HG02623 (cell line): ENCODE data around the gene ZP3.
"Not testable (repeated sequence)": the region's sequence is repeated elsewhere in the genome, so short reads cannot be mapped to it uniquely, and the experiment has no call there.

Experiments used
- ATAC-seq: cut with Tn5 transposase; IDR thresholded peaks from one replicate; pipeline ENCODE4 v1.9.1; 2021; ENCODE audit warnings: moderate library complexity; ENCODE audit not compliant: unreplicated experiment

ZP3 gene

GRCh38 chr7:76480403-76481253 lies 55.9 kb downstream of the ZP3 start:
- not testable (repeated sequence) for ATAC-seq

GRCh38 chr7:76482660-76483059 lies 57.9 kb downstream of the ZP3 start:
- ATAC-seq: not testable (repeated sequence)

- ATAC-seq: not testable (repeated sequence)
Observed at GRCh38 chr7:76483081-76483480, 58.3 kb downstream of the ZP3 start.

- not testable (repeated sequence) for ATAC-seq
Observed at GRCh38 chr7:76484456-76484855, 59.7 kb downstream of the ZP3 start.

GRCh38 chr7:76485822-76486610 lies 61.3 kb downstream of the ZP3 start:
- ATAC-seq: peak; percentile 4

- ATAC-seq: peak; percentile 97
Observed at GRCh38 chr7:76486618-76487017, 61.9 kb downstream of the ZP3 start.

- ATAC-seq: not testable (repeated sequence)
Observed at GRCh38 chr7:76487969-76488368, 63.2 kb downstream of the ZP3 start.
